PC-3 (cell line): ENCODE data around the gene CLDN16. TPM values are rescaled to one million over a fixed set of nuclear protein-coding genes. Genes with fewer than 3 reads are reported as not detected.

Experiments used
- ATAC-seq: fragments of 200-7000 bp; cut with Tn5 transposase; 2 replicates; pipeline ENCODE4 v1.9.1; 2020; ENCODE audit warnings: mild to moderate bottlenecking, moderate library complexity
- BruUV-seq: library from RNA; stranded (reverse); fragments of 400-500 nt; replicated peaks from 2 replicates; lab custom pipeline; 2021; lab: Mats Ljungman, UMichigan
- CTCF ChIA-PET: fragments of 300-600 bp; sonication (Branson Sonifier 250); formaldehyde crosslinking; loops from one replicate; lab custom pipeline; 2022; ENCODE audit warnings: antibody characterized with exemption; lab: Charles Lee
- POLR2A ChIA-PET: fragments of 300-600 bp; sonication (Branson Sonifier 250); formaldehyde crosslinking; loops from one replicate; lab custom pipeline; 2022; ENCODE audit warnings: antibody characterized with exemption; ENCODE audit not compliant: unreplicated experiment; lab: Charles Lee
- DNase-seq: peaks from one replicate; pipeline ENCODE4 v3.0.0-alpha.2; 2015
- H2AFZ ChIP-seq: fragments of 300-600 bp; sonication (generic); 2 replicates; pipeline ENCODE4 v1.6.0; 2016; ENCODE audit warnings: antibody characterized with exemption, low read length
- H3F3A ChIP-seq: fragments of 300-600 bp; sonication (generic); one replicate; pipeline ENCODE4 v1.6.0; 2017; ENCODE audit warnings: antibody characterized with exemption, low read length, control low read depth, mild to moderate bottlenecking; ENCODE audit not compliant: unreplicated experiment
- H3K27ac ChIP-seq: fragments of 300-600 bp; sonication (generic); 2 replicates; pipeline ENCODE4 v1.5.1; 2016; ENCODE audit warnings: mild to moderate bottlenecking, low read length
- H3K27me3 ChIP-seq: fragments of 300-600 bp; sonication (generic); 2 replicates; pipeline ENCODE4 v1.6.1; 2016; ENCODE audit warnings: low read length, mixed read lengths
- H3K36me3 ChIP-seq: fragments of 300-600 bp; sonication (generic); 2 replicates; pipeline ENCODE4 v1.6.1; 2016; ENCODE audit warnings: low read depth, mixed run types, low read length, mixed read lengths
- H3K4me1 ChIP-seq: fragments of 300-600 bp; sonication (generic); 2 replicates; pipeline ENCODE4 v1.5.1; 2016; ENCODE audit warnings: low read length; ENCODE audit not compliant: insufficient read depth
- H3K4me2 ChIP-seq: fragments of 300-600 bp; sonication (generic); 2 replicates; pipeline ENCODE4 v1.6.0; 2016; ENCODE audit warnings: low read length
- H3K4me3 ChIP-seq: fragments of 300-600 bp; sonication (generic); 2 replicates; pipeline ENCODE4 v1.5.1; 2016; ENCODE audit warnings: mild to moderate bottlenecking, low read length, mixed read lengths
- H3K79me2 ChIP-seq: fragments of 300-600 bp; sonication (generic); 2 replicates; pipeline ENCODE4 v1.6.1; 2017; ENCODE audit warnings: low read length, mixed read lengths
- H3K9ac ChIP-seq: fragments of 300-600 bp; sonication (generic); 2 replicates; pipeline ENCODE4 v1.6.0; 2016; ENCODE audit warnings: mild to moderate bottlenecking, low read length
- H3K9me2 ChIP-seq: fragments of 300-600 bp; sonication (generic); replicated peaks from 2 replicates; pipeline ENCODE4 v1.6.1; 2016; ENCODE audit warnings: mixed run types, low read length, mixed read lengths
- H3K9me3 ChIP-seq: fragments of 300-600 bp; sonication (generic); 2 replicates; pipeline ENCODE4 v1.6.1; 2016; ENCODE audit warnings: low read length, mixed read lengths
- H4K20me1 ChIP-seq: fragments of 300-600 bp; sonication (generic); 2 replicates; pipeline ENCODE4 v1.6.1; 2016; ENCODE audit warnings: low read length, mixed read lengths
- EZH2 ChIP-seq: fragments of 300-600 bp; sonication (generic); IDR thresholded peaks from one replicate; pipeline ENCODE4 v1.6.1; 2017; ENCODE audit warnings: antibody characterized with exemption, mild to moderate bottlenecking, low read length; ENCODE audit not compliant: unreplicated experiment
- EZH2phosphoT487 ChIP-seq: fragments of 300-600 bp; sonication (generic); IDR thresholded peaks from 2 replicates; pipeline ENCODE4 v1.6.1; 2018; ENCODE audit warnings: mild to moderate bottlenecking, antibody characterized with exemption, low read length, borderline replicate concordance
- intact Hi-C: fragments of 100-400 bp; cut with micrococcal nuclease; formaldehyde crosslinking; loops from 2 replicates; pipeline ENCODE4 v1.9.0; 2023
- total RNA-seq: library from RNA; depleted of rRNA; stranded (reverse); fragments of >200 nt; gene quantifications from 2 replicates; pipeline ENCODE4 v1.2.3, GENCODE V29; 2014
- TF ChIP-seq, protein P1 (sequence below): fragments of 300-600 bp; sonication (generic); conservative IDR thresholded peaks from 2 replicates; pipeline ENCODE4 v1.5.1; 2017; ENCODE audit warnings: antibody characterized with exemption, low read depth, mild to moderate bottlenecking, low read length

CLDN16 gene
- total RNA-seq, 1 experiment from 2014 or later, result not detected

DNA sequence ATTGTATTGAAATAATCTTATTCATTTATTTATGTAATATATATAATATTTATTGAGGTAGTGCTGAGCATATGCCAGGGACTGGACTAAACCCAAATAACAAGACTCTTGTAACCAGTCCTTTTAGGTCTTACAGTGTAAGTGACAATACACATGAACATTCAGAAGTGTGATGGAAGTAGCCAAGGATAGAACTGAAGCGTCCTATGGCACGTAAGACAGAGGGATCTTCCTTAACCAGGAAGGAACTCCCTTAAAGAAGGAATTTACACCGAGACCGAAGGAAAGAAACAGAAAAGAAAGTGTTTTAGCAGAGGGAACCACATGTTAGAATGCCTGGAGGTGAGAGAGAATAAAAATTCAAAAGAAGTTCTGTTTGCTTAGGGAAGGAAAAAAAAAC lies 42.1 kb upstream of the CLDN16 start:
- H3K79me2 ChIP-seq, result no peaks in the 10 kb centered on the region
- intact Hi-C loops, result loop anchor here (1.0 kb wide), 5 partner anchors 24 to 78 kb away; partner anchors contain the start of gene CLDN1
- peaks cover 3% of the 10 kb centered on the region for H3F3A ChIP-seq
- no peaks in the 10 kb centered on the region for H3K27me3 ChIP-seq
- peak overlapping the region; percentile 94 for H3K27ac ChIP-seq
- DNase-seq (no peak), ATAC-seq (peak; percentile 52)
- TF ChIP-seq, protein P1, sequence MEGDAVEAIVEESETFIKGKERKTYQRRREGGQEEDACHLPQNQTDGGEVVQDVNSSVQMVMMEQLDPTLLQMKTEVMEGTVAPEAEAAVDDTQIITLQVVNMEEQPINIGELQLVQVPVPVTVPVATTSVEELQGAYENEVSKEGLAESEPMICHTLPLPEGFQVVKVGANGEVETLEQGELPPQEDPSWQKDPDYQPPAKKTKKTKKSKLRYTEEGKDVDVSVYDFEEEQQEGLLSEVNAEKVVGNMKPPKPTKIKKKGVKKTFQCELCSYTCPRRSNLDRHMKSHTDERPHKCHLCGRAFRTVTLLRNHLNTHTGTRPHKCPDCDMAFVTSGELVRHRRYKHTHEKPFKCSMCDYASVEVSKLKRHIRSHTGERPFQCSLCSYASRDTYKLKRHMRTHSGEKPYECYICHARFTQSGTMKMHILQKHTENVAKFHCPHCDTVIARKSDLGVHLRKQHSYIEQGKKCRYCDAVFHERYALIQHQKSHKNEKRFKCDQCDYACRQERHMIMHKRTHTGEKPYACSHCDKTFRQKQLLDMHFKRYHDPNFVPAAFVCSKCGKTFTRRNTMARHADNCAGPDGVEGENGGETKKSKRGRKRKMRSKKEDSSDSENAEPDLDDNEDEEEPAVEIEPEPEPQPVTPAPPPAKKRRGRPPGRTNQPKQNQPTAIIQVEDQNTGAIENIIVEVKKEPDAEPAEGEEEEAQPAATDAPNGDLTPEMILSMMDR, result no peak
- TF ChIP-seq EZH2 (no peak), EZH2phosphoT487 (no peak)
- H3K4me3 ChIP-seq, result peak overlapping the region; percentile 65
- H3K36me3 ChIP-seq, result no peaks in the 10 kb centered on the region
- peak overlapping the region; percentile 77 for H3K9ac ChIP-seq
- ChIA-PET CTCF (interaction anchor here (1.2 kb wide), 1 partner anchor 41 kb away, joined by 3 read pairs; no protein-coding TSS in a partner anchor), POLR2A (no interaction called here)
- peak overlapping the region; percentile 90 for H3K4me2 ChIP-seq
- peaks cover 28% of the 10 kb centered on the region for H3K4me1 ChIP-seq
- no peaks in the 10 kb centered on the region for H4K20me1 ChIP-seq
- no peaks in the 10 kb centered on the region; the same call in 1 of the 2 replicates for H3K9me3 ChIP-seq
- TSS peak; percentile 79 for BruUV-seq
- H3K9me2 ChIP-seq, result no peaks in the 10 kb centered on the region
- peak overlapping the region; percentile 86 for H2AFZ ChIP-seq

DNA sequence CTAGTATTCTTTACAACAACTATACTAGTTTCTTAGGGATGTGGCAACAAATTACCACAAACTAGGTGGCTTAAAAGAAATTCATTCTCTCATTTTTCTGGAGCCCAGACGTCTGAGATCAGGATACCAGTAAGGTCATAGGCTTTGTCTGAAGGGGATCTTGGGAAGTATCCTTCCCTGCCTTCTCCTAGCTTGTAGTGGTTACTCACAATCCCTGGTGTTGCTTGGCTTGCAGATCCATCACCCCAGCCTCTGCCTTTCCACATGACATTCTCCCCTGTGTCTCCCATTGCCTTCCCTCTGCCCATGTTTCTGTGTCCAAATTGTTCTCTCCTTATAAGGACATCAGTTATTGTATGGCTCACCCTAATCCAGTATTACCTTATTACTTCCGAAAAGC lies 41.4 kb upstream of the CLDN16 start:
- no peaks in the 10 kb centered on the region; the same call in 1 of the 2 replicates for H3K9me3 ChIP-seq
- H3K27ac ChIP-seq, result peak overlapping the region; percentile 94
- ATAC-seq, result no peak
- no peak for DNase-seq
- peaks cover 28% of the 10 kb centered on the region for H3K4me1 ChIP-seq
- no peaks in the 10 kb centered on the region for H3K9me2 ChIP-seq
- peak overlapping the region; percentile 77 for H3K9ac ChIP-seq
- peaks cover 3% of the 10 kb centered on the region for H3F3A ChIP-seq
- peak overlapping the region; percentile 90 for H3K4me2 ChIP-seq
- H4K20me1 ChIP-seq, result no peaks in the 10 kb centered on the region
- intact Hi-C loops, result no loop called here
- peak overlapping the region; percentile 65; the same call in 1 of the 2 replicates for H3K4me3 ChIP-seq
- H3K79me2 ChIP-seq, result no peaks in the 10 kb centered on the region
- BruUV-seq, result no TSS peak
- no peak for TF ChIP-seq EZH2
- TF ChIP-seq, protein P1, result no peak
- no peak for TF ChIP-seq EZH2phosphoT487
- no peaks in the 10 kb centered on the region for H3K27me3 ChIP-seq
- no peaks in the 10 kb centered on the region for H3K36me3 ChIP-seq
- POLR2A ChIA-PET, result no interaction called here
- peak overlapping the region; percentile 86 for H2AFZ ChIP-seq
- CTCF ChIA-PET, result no interaction called here

- POLR2A ChIA-PET, result no interaction called here
- Histone ChIP-seq H3K9me3 (no peaks in the 10 kb centered on the region), H2AFZ (no peak overlapping the region), H4K20me1 (no peaks in the 10 kb centered on the region), H3K9ac (no peak overlapping the region), H3K79me2 (no peaks in the 10 kb centered on the region), H3K4me3 (no peak overlapping the region), H3K4me1 (peaks cover 5% of the 10 kb centered on the region; the same call in 1 of the 2 replicates), H3K4me2 (no peak overlapping the region), H3K27ac (no peak overlapping the region), H3K9me2 (no peaks in the 10 kb centered on the region), H3K27me3 (no peaks in the 10 kb centered on the region), H3F3A (no peaks in the 10 kb centered on the region), H3K36me3 (no peaks in the 10 kb centered on the region)
- ATAC-seq, result no peak
- TF ChIP-seq EZH2 (no peak), EZH2phosphoT487 (no peak)
- TF ChIP-seq, protein P1, result no peak
- no TSS peak for BruUV-seq
- DNase-seq, result no peak
- intact Hi-C loops, result no loop called here
- CTCF ChIA-PET, result no interaction called here
Observed at GRCh38 chr3:190352861-190353457, 35.0 kb upstream of the CLDN16 start.
